H1 (cell line): Measurements from ENCODE around the gene PTBP3. TPM values are rescaled to one million over a fixed set of nuclear protein-coding genes. Genes with fewer than 3 reads are reported as not detected.

Experiments
- CTCF ChIA-PET: fragments of 300-600 bp; sonication (Branson Sonifier 250); formaldehyde crosslinking; loops from one replicate; lab custom pipeline; 2021; ENCODE audit not compliant: partially characterized antibody; lab: Charles Lee
- POLR2A ChIA-PET: fragments of 300-600 bp; sonication (Branson Sonifier 250); formaldehyde crosslinking; loops from one replicate; lab custom pipeline; 2021; ENCODE audit warnings: inconsistent platforms; ENCODE audit not compliant: partially characterized antibody; lab: Charles Lee
- DNase-seq, 2 experiments: peaks; one replicate each; pipeline versions ENCODE4 v3.0.0 to v3.0.0-alpha.2; 2010 to 2022; ENCODE audit warnings: low spot score in 2 of 2, low read depth in 1 of 2, mixed read lengths in 1 of 2
- FAIRE-seq: peaks from 2 replicates; lab custom pipeline; 2011; peaks lifted over from hg19 to GRCh38; lab: Jason Lieb, UNC
- H2AFZ ChIP-seq: 2 replicates; pipeline ENCODE4 v1.8.1; 2012; ENCODE audit warnings: low read length, inconsistent platforms
- H2AK5ac ChIP-seq: 2 replicates; pipeline ENCODE4 v1.6.1; 2013; ENCODE audit warnings: low read depth, low read length
- H2BK120ac ChIP-seq: replicated peaks from 2 replicates; pipeline ENCODE3; 2013; ENCODE audit warnings: low read depth, low read length, inconsistent platforms
- H2BK12ac ChIP-seq: 2 replicates; pipeline ENCODE4 v1.6.1; 2013; ENCODE audit warnings: low read depth, low read length
- H2BK15ac ChIP-seq: 2 replicates; pipeline ENCODE4 v1.6.1; 2013; ENCODE audit warnings: low read length
- H2BK20ac ChIP-seq: 2 replicates; pipeline ENCODE4 v1.6.1; 2013; ENCODE audit warnings: low read length
- H2BK5ac ChIP-seq: 2 replicates; pipeline ENCODE4 v1.6.1; 2013; ENCODE audit warnings: low read depth, low read length
- H3K14ac ChIP-seq: 2 replicates; pipeline ENCODE4 v1.6.1; 2013; ENCODE audit warnings: inconsistent platforms; ENCODE audit not compliant: insufficient read length
- H3K18ac ChIP-seq: 2 replicates; pipeline ENCODE4 v1.6.1; 2013; ENCODE audit warnings: low read length; ENCODE audit errors: extremely low read depth
- H3K23ac ChIP-seq: 2 replicates; pipeline ENCODE4 v1.6.1; 2013; ENCODE audit warnings: inconsistent platforms; ENCODE audit not compliant: insufficient read length
- H3K23me2 ChIP-seq: 2 replicates; pipeline ENCODE4 v1.6.1; 2013; ENCODE audit warnings: low read depth, low read length
- H3K27ac ChIP-seq: 2 replicates; pipeline ENCODE4 v1.6.1; 2011; ENCODE audit warnings: low read depth, low read length, inconsistent platforms
- H3K27me3 ChIP-seq, 4 experiments: replicated peaks in 1 of 4; 1 replicate in 1 of 4; 2 replicates in 3 of 4; pipeline versions ENCODE4 v1.6.1 to v1.8.1; 2011 to 2013; ENCODE audit warnings: low read length in 3 of 4, mild to moderate bottlenecking in 3 of 4, inconsistent platforms in 2 of 4, mixed read lengths in 2 of 4, moderate library complexity in 1 of 4; ENCODE audit not compliant: control insufficient read depth in 3 of 4, insufficient read depth in 3 of 4; ENCODE audit errors: extremely low read depth in 1 of 4
- H3K36me3 ChIP-seq, 4 experiments: 2 replicates each; pipeline versions ENCODE4 v1.6.1 to v1.8.1; 2011 to 2013; ENCODE audit warnings: mild to moderate bottlenecking in 4 of 4, low read length in 3 of 4, moderate library complexity in 2 of 4, control low read depth in 1 of 4, inconsistent platforms in 1 of 4; ENCODE audit not compliant: insufficient read depth in 4 of 4, control insufficient read depth in 2 of 4
- H3K4ac ChIP-seq: replicated peaks from 2 replicates; pipeline ENCODE3; 2013; ENCODE audit warnings: low read length, low read depth, mixed read lengths, inconsistent platforms; ENCODE audit not compliant: insufficient read length
- H3K4me1 ChIP-seq, 4 experiments: replicated peaks in 1 of 4; 1 replicate in 1 of 4; 2 replicates in 3 of 4; pipeline versions ENCODE4 v1.6.1 to v1.8.1; 2011 to 2013; ENCODE audit warnings: low read length in 3 of 4, inconsistent platforms in 2 of 4, mixed read lengths in 1 of 4; ENCODE audit not compliant: insufficient read depth in 4 of 4, control insufficient read depth in 3 of 4
- H3K4me2 ChIP-seq, 2 experiments: 2 replicates each; pipeline versions ENCODE4 v1.6.1 to v1.8.1; 2011 to 2013; ENCODE audit warnings: low read depth in 2 of 2, low read length in 2 of 2, control low read depth in 1 of 2, inconsistent platforms in 1 of 2, mild to moderate bottlenecking in 1 of 2; ENCODE audit not compliant: insufficient read depth in 1 of 2
- H3K4me3 ChIP-seq, 4 experiments: fragments of 200-600, 300-600 bp in 1 of 4; sonication (generic), shearing (Covaris generic), sonication (Bioruptor Twin) in 1 of 4; 2 replicates each; pipeline versions ENCODE4 v1.5.1 to v1.8.1; 2011 to 2016; ENCODE audit warnings: low read length in 4 of 4, low read depth in 3 of 4, control low read depth in 2 of 4, inconsistent platforms in 2 of 4, mild to moderate bottlenecking in 2 of 4, mixed read lengths in 1 of 4, moderate library complexity in 1 of 4; ENCODE audit not compliant: insufficient read depth in 2 of 4; ENCODE audit errors: extremely low read depth in 1 of 4
- H3K56ac ChIP-seq: replicated peaks from 2 replicates; pipeline ENCODE3; 2013; ENCODE audit warnings: low read depth, mild to moderate bottlenecking, mixed read lengths, low read length, inconsistent platforms; ENCODE audit not compliant: insufficient read length
- H3K79me1 ChIP-seq: 2 replicates; pipeline ENCODE4 v1.6.1; 2013; ENCODE audit warnings: low read depth, low read length, control low read depth
- H3K79me2 ChIP-seq, 2 experiments: 2 replicates each; pipeline versions ENCODE4 v1.6.1 to v1.8.1; 2012 to 2013; ENCODE audit warnings: low read length in 2 of 2, mild to moderate bottlenecking in 2 of 2, inconsistent platforms in 1 of 2; ENCODE audit not compliant: insufficient read depth in 2 of 2, control insufficient read depth in 1 of 2
- H3K9ac ChIP-seq, 4 experiments: replicated peaks in 1 of 4; 1 replicate in 1 of 4; 2 replicates in 3 of 4; pipeline versions ENCODE4 v1.6.1 to v1.8.1; 2011 to 2013; ENCODE audit warnings: low read depth in 3 of 4, low read length in 3 of 4, control low read depth in 2 of 4, mild to moderate bottlenecking in 2 of 4, moderate library complexity in 2 of 4, inconsistent platforms in 1 of 4; ENCODE audit errors: extremely low read depth in 1 of 4
- H3K9me3 ChIP-seq, 2 experiments: 2 replicates each; pipeline versions ENCODE4 v1.6.1 to v1.8.1; 2012 to 2013; ENCODE audit warnings: mild to moderate bottlenecking in 2 of 2, moderate library complexity in 2 of 2, control low read depth in 1 of 2, inconsistent platforms in 1 of 2, low read depth in 1 of 2, low read length in 1 of 2, mixed read lengths in 1 of 2; ENCODE audit not compliant: insufficient read depth in 2 of 2
- H4K20me1 ChIP-seq, 2 experiments: replicated peaks in 1 of 2; 2 replicates each; pipeline versions ENCODE3 to v1.8.1; 2011 to 2013; ENCODE audit warnings: inconsistent platforms in 2 of 2, low read length in 2 of 2, mild to moderate bottlenecking in 1 of 2; ENCODE audit not compliant: insufficient read depth in 2 of 2, control insufficient read depth in 1 of 2
- H4K5ac ChIP-seq: 2 replicates; pipeline ENCODE4 v1.6.1; 2013; ENCODE audit warnings: low read length, low read depth, mixed read lengths, inconsistent platforms; ENCODE audit not compliant: insufficient read length
- H4K8ac ChIP-seq: 2 replicates; pipeline ENCODE4 v1.8.0; 2013; ENCODE audit warnings: mild to moderate bottlenecking, moderate library complexity, low read length, inconsistent platforms; ENCODE audit not compliant: insufficient read depth; ENCODE audit errors: extremely low read depth
- H4K91ac ChIP-seq: replicated peaks from 2 replicates; pipeline ENCODE3; 2013; ENCODE audit warnings: low read length, mixed read lengths, inconsistent platforms; ENCODE audit not compliant: insufficient read length
- EGR1 ChIP-seq: IDR thresholded peaks from 2 replicates; pipeline ENCODE4 v1.6.1; 2011; ENCODE audit warnings: low read depth, low read length, borderline replicate concordance
- FOSL1 ChIP-seq: IDR thresholded peaks from 2 replicates; pipeline ENCODE4 v1.6.1; 2011; ENCODE audit warnings: mild to moderate bottlenecking, low read depth, low read length, moderate library complexity; ENCODE audit not compliant: insufficient read depth
- WGBS, 2 experiments: shearing (Covaris generic) in 1 of 2; methylation state at CpG; one replicate each; pipeline versions ENCODE4 v1.1.6 to v1.1.7; 2013 to 2015; ENCODE audit warnings: low lambda C conversion rate in 2 of 2, mixed read lengths in 2 of 2, inconsistent platforms in 1 of 2, low coverage in 1 of 2, missing lambda C conversion rate in 1 of 2; ENCODE audit not compliant: insufficient replicate concordance in 2 of 2, insufficient coverage in 1 of 2, insufficient read length in 1 of 2; ENCODE audit errors: extremely low coverage in 1 of 2, missing lambda C conversion rate in 1 of 2; 5-methylcytosine and 5-hydroxymethylcytosine counted together
- polyA plus RNA-seq, 7 experiments: library from polyadenylated mRNA; depleted of rRNA in 3 of 7; stranded (reverse) in 5 of 7; unstranded in 2 of 7; fragments of >200 nt in 5 of 7; fragments of 200-250 nt in 2 of 7; gene quantifications; 1 replicate in 5 of 7; 2 replicates in 1 of 7; 4 replicates in 1 of 7; pipeline versions ENCODE4 v1.2.1 to v1.2.3, GENCODE V29; 2011 to 2013; ENCODE audit warnings: missing spikeins in 2 of 7, mixed read lengths in 2 of 7
- total RNA-seq: library from RNA; stranded (reverse); fragmentation: NEBNext Ultra II Directional; extraction: Animal tissue kit (Norgen Biotek cat#: 25700); gene quantifications from 2 replicates; pipeline ENCODE4 v1.2.1, GENCODE V29; 2021

PTBP3 gene
- total and polyA plus RNA-seq, 2 of the 8 experiments (the other 6 are each of a cell fraction or from before 2014, with no cell fraction given) = 51.0 to 124 TPM

DNA sequence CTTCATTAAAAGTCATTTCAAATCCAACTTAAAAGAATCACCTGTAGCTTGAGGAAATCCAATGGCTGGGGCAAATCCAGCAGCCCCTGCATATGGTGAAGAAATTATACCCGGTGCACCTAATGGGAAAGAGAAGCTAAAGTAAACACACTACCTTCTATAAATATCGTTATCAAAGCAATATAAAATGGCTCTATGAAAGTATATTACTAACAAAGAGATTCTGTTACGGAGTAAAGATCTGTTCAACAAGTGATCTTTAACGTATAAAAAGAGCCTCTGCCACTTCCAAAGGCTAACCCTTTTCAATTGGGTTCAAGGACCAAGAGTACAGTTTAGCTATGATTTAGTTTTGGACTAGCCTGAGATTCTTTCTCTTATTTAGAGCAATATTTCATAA is 98.6 kb downstream of the PTBP3 start:
- H3K79me1 ChIP-seq = no peaks in the 10 kb centered on the region
- H2BK12ac ChIP-seq = no peak overlapping the region
- no peak overlapping the region for H3K4me3 ChIP-seq
- H4K8ac ChIP-seq = no peak overlapping the region
- no peak overlapping the region for H2BK120ac ChIP-seq
- no peak overlapping the region for H3K23ac ChIP-seq
- H2BK15ac ChIP-seq = no peak overlapping the region
- POLR2A ChIA-PET = no interaction called here
- no peaks in the 10 kb centered on the region for H4K20me1 ChIP-seq
- H3K79me2 ChIP-seq = no peaks in the 10 kb centered on the region
- DNase-seq (no peak), FAIRE-seq (no peak)
- no peaks in the 10 kb centered on the region for H3K23me2 ChIP-seq
- no peak overlapping the region for H2BK20ac ChIP-seq
- H3K14ac ChIP-seq = no peak overlapping the region
- H2BK5ac ChIP-seq = no peak overlapping the region
- no peak overlapping the region for H2AK5ac ChIP-seq
- CTCF ChIA-PET = interaction anchor here (0.9 to 1.5 kb wide), 3 partner anchors 24 to 121 kb away, joined by 3 to 5 read pairs (median 3); no protein-coding TSS in a partner anchor
- no peaks in the 10 kb centered on the region for H3K9me3 ChIP-seq
- no peak overlapping the region for H3K18ac ChIP-seq
- H3K27me3 ChIP-seq = no peaks in the 10 kb centered on the region
- H4K91ac ChIP-seq = no peak overlapping the region
- H3K4me2 ChIP-seq = no peak overlapping the region
- H3K4ac ChIP-seq = no peak overlapping the region
- TF ChIP-seq FOSL1 (no peak), EGR1 (no peak)
- H3K56ac ChIP-seq = no peak overlapping the region
- no peak overlapping the region for H3K27ac ChIP-seq
- H3K9ac ChIP-seq = no peak overlapping the region
- H4K5ac ChIP-seq = no peak overlapping the region
- no peak overlapping the region for H2AFZ ChIP-seq
- WGBS, 2 experiments = 84% methylated on average over 4 of the region's 4 CpGs; no CpG with 5 or more reads in 1 of the 2 experiments
- H3K4me1 ChIP-seq = no peaks in the 10 kb centered on the region; a peak in 1 of 7 replicates
- H3K36me3 ChIP-seq = peaks cover 0 to 4% (median 0%) of the 10 kb centered on the region in 4 experiments; a peak in 2 of 8 replicates
